Activated gamma-delta T cell treated with anti-CD3 and anti-CD28 coated beads, Interleukin-2, amount 50 U/mL, for 16 hours (primary cell): ENCODE data around the gene SPARC.

Experiments
- DNase-seq: peaks from one replicate; pipeline ENCODE4 v3.0.0-alpha.2; 2020; ENCODE audit warnings: low read depth

Gene SPARC

GRCh38 chr5:151679421-151680155 is 7.1 kb downstream of the SPARC start:
- no peak for DNase-seq

- no peak for DNase-seq
These were observed 8.0 kb downstream of the SPARC start for GRCh38 chr5:151678713-151679112.

GRCh38 chr5:151677776-151678545 is 8.8 kb downstream of the SPARC start:
- no peak for DNase-seq

- no peak for DNase-seq
These were observed 10.0 kb downstream of the SPARC start for GRCh38 chr5:151676719-151677118.

- no peak for DNase-seq
These were observed 10.4 kb downstream of the SPARC start for GRCh38 chr5:151676314-151676712.

GRCh38 chr5:151675611-151676313 is 11.0 kb downstream of the SPARC start:
- no peak for DNase-seq

- no peak for DNase-seq
These were observed 11.8 kb downstream of the SPARC start for GRCh38 chr5:151674626-151675610.

- no peak for DNase-seq
These were observed 13.3 kb downstream of the SPARC start for GRCh38 chr5:151673421-151673820.

- DNase-seq: no peak
These were observed 14.2 kb downstream of the SPARC start for GRCh38 chr5:151672516-151672915.

GRCh38 chr5:151671950-151672349 is 14.8 kb downstream of the SPARC start:
- DNase-seq: no peak

GRCh38 chr5:151670953-151671636 is 15.6 kb downstream of the SPARC start:
- no peak for DNase-seq

- no peak for DNase-seq
These were observed 16.5 kb downstream of the SPARC start for GRCh38 chr5:151670083-151670686.

GRCh38 chr5:151667083-151667482 is 19.6 kb downstream of the SPARC start:
- no peak for DNase-seq

GRCh38 chr5:151665613-151666012 is 21.1 kb downstream of the SPARC start:
- DNase-seq: no peak

GRCh38 chr5:151664694-151665585 is 21.8 kb downstream of the SPARC start:
- DNase-seq: no peak

GRCh38 chr5:151663617-151664293 is 23.0 kb downstream of the SPARC start:
- no peak for DNase-seq

GRCh38 chr5:151662805-151663204 is 23.9 kb downstream of the SPARC start:
- DNase-seq: no peak

- DNase-seq: no peak
These were observed 24.6 kb downstream of the SPARC start for GRCh38 chr5:151661968-151662732.
